Heart left ventricle (tissue), 13 donors: Measurements from ENCODE around the gene NKIRAS1.

ENCODE experiments used
- CTCF ChIP-seq, 12 donors: fragments of 200-600 bp; sonication (generic) in 4 of 12; IDR thresholded peaks; one replicate each; pipeline versions ENCODE4 v1.5.0 to v1.8.0; 2018 to 2022; ENCODE audit warnings: antibody characterized with exemption in 12 of 12, mild to moderate bottlenecking in 5 of 12
- POLR2A ChIP-seq, 2 donors: fragments of 450-650 bp; IDR thresholded peaks; one replicate each; pipeline ENCODE4 v1.6.1; 2017; ENCODE audit warnings: antibody characterized with exemption in 2 of 2, mild to moderate bottlenecking in 2 of 2, moderate library complexity in 2 of 2
- donor health status: ischemic (EF 13 %, LVEDD 7.1; RV severe dilation, severe dysfunction).
- donor health status: DM: no; HTN: yes; CAD: no.
- donor health status: DM: no; HTN: no; CAD: no.
- donor health status: ischemic (EF 25% LVEDD 6.9; RV normal size, moderate dysfunction).
- donor health status: ischemic (EF 25% LVEDD 5.7; RV mildly dilated, moderate dysfunction).
- donor health status: ischemic (EF 35%, LVEDD 5.7; RV mildly dilated, moderate dysfunction).
- donor health status: nonischemic (EF 11% LVEDD 7.7; RV severe dilation, severe dysfunction).
- donor health status: DM: yes; HTN: yes; CAD: no.
- donor health status: PGD.
- donor health status: ischemic (EF 29% LVEDD 5.4; RV normal size, mild dysfunction).
- donor health status: nonischemic (EF 23%, LVEDD 6.1; RV moderate dilation, normal function).

GRCh38 chr3:23949784-23950183, 33.0 kb upstream of the NKIRAS1 start:
- TF ChIP-seq CTCF (IDR thresholded peaks at IDR 0.05) (no peak), POLR2A (IDR thresholded peaks at IDR 0.05) (no peak)
